Upper lobe of left lung (tissue), 4 donors: Measurements from ENCODE around the gene ZNF77.

Experiments used
- POLR2AphosphoS5 ChIP-seq, 2 donors: sonication (generic); formaldehyde crosslinking; IDR thresholded peaks; one replicate each; pipeline ENCODE4 v1.5.1; 2017; ENCODE audit warnings: antibody characterized with exemption in 2 of 2
- TF ChIP-seq, protein P1 (sequence below), 6 experiments: fragments of 450-650 bp in 4 of 6; fragments of 200-600 bp in 2 of 6; sonication (generic) in 2 of 6; IDR thresholded peaks; one replicate each; pipeline ENCODE4 v1.5.1; 2016 to 2019; ENCODE audit warnings: antibody characterized with exemption in 6 of 6

- TF ChIP-seq, protein P1, sequence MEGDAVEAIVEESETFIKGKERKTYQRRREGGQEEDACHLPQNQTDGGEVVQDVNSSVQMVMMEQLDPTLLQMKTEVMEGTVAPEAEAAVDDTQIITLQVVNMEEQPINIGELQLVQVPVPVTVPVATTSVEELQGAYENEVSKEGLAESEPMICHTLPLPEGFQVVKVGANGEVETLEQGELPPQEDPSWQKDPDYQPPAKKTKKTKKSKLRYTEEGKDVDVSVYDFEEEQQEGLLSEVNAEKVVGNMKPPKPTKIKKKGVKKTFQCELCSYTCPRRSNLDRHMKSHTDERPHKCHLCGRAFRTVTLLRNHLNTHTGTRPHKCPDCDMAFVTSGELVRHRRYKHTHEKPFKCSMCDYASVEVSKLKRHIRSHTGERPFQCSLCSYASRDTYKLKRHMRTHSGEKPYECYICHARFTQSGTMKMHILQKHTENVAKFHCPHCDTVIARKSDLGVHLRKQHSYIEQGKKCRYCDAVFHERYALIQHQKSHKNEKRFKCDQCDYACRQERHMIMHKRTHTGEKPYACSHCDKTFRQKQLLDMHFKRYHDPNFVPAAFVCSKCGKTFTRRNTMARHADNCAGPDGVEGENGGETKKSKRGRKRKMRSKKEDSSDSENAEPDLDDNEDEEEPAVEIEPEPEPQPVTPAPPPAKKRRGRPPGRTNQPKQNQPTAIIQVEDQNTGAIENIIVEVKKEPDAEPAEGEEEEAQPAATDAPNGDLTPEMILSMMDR (IDR thresholded peaks at IDR 0.05) = peak in 2 of 6 experiments; percentile 16 to 34
- TF ChIP-seq POLR2AphosphoS5 (IDR thresholded peaks at IDR 0.05) = peak; percentile 58 to 59
Measured at GRCh38 chr19:2900296-2901252, 44.2 kb downstream of the ZNF77 start, which contains the start of gene ZNF57.
